HG02623 (cell line): ENCODE results near the gene STXBP1.

Experiments
- ATAC-seq: cut with Tn5 transposase; IDR thresholded peaks from one replicate; pipeline ENCODE4 v1.9.1; 2021; ENCODE audit warnings: moderate library complexity; ENCODE audit not compliant: unreplicated experiment

STXBP1 gene

GRCh38 chr9:127731938-127732337 is 119.9 kb downstream of the STXBP1 start:
- ATAC-seq: no peak

- no peak for ATAC-seq
These were observed 120.4 kb downstream of the STXBP1 start for GRCh38 chr9:127732444-127732843.

GRCh38 chr9:127733614-127734013 is 121.5 kb downstream of the STXBP1 start:
- ATAC-seq: no peak

- ATAC-seq: no peak
These were observed 122.2 kb downstream of the STXBP1 start for GRCh38 chr9:127734247-127734746.

- peak; percentile 81 for ATAC-seq
These were observed 122.9 kb downstream of the STXBP1 start, which contains the start of gene TOR2A for GRCh38 chr9:127734747-127735529. TOR2A (minus strand) TSS chr9:127735294; CDS start chr9:127735270, 24 bp downstream.

GRCh38 chr9:127735530-127736185 is 123.6 kb downstream of the STXBP1 start:
- peak; percentile 2 for ATAC-seq

- no peak for ATAC-seq
These were observed 126.6 kb downstream of the STXBP1 start for GRCh38 chr9:127738666-127739065.

- no peak for ATAC-seq
These were observed 127.7 kb downstream of the STXBP1 start for GRCh38 chr9:127739614-127740330.

- no peak for ATAC-seq
These were observed 129.9 kb downstream of the STXBP1 start for GRCh38 chr9:127741831-127742434.
